Limb (tissue), 2 donors: ENCODE measurements around the gene IZUMO4.
"Not testable (repeated sequence)": the region's sequence is repeated elsewhere in the genome, so short reads cannot be mapped to it uniquely, and the experiment has no call there.

ENCODE experiments used
- DNase-seq, 2 donors: peaks; one replicate each; pipeline ENCODE4 v3.0.0-alpha.2; 2016; ENCODE audit errors: extremely low spot score in 2 of 2

The IZUMO4 gene

DNA sequence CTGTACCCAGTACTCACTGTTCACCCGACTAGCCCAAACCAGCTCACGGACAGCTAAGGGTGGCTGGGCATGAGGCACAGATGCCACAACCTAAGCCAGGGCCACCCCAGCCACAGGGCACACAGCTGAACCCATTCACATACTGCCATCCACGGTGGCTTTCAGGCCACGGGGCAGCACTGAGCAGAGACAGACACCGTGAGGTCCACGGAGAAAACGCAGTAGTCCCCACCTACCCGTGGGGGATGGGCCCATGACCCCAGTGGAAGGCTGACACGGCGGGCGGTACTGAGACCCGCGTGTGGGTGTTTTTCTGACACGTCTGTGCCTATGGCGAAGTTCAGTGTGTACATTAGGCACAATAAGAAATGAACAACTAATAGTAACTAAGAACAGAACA lies 25.5 kb downstream of the IZUMO4 start:
- DNase-seq: no peak

DNA sequence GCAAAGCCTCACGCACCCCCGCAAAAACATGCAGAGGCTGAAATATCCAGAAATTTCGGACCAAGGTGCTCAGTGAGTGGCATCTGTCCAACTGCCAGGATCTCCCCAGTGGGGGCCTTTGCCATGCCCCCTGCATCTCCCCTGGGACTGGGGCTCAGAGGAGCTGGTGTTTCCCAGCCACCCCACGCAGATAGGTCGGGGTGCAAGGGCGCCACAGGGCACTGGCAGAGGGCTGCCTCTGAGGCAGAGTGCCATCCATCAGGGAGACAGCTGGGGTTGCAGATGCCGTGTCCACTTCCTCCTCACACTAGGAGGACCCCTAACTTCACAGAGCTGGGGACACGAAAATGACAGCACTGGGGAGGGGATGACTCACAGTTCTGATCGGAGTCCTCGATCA lies 26.3 kb downstream of the IZUMO4 start:
- DNase-seq: no peak

DNA sequence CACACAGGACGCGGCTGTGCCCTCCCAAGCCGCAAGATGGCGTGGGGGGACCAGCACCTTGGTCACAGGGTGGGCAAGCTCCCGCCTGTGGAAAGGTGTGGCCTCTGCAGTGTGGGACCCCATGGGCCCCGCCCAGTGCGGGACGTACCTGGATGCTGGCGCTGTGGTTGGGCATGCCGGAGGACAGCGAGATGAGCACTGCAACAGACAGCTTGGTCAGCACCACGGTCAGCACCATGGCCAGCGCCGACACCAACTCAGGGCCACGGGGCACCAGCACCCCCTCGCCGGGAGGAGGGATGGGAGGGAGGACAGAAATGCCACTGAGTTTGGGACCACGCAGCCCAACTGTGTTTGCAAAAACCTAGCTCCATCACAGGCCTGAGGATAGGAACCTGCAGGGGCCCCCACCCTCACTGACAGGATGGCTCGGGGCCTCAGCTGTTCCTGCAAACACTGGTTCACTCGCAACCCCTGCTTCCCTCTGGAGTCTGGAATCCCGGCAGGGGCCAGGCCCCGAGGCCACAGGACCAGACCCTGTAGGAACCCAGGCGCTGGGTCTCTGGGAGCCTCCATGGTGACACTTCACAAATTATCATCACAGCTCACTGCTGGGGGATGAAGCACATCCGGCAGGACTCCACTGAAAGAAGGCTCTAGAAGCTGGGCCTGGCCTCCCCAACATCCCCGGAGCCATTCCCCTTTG lies 27.1 kb downstream of the IZUMO4 start:
- peak in 1 of 2 donors; percentile 51 for DNase-seq

DNA sequence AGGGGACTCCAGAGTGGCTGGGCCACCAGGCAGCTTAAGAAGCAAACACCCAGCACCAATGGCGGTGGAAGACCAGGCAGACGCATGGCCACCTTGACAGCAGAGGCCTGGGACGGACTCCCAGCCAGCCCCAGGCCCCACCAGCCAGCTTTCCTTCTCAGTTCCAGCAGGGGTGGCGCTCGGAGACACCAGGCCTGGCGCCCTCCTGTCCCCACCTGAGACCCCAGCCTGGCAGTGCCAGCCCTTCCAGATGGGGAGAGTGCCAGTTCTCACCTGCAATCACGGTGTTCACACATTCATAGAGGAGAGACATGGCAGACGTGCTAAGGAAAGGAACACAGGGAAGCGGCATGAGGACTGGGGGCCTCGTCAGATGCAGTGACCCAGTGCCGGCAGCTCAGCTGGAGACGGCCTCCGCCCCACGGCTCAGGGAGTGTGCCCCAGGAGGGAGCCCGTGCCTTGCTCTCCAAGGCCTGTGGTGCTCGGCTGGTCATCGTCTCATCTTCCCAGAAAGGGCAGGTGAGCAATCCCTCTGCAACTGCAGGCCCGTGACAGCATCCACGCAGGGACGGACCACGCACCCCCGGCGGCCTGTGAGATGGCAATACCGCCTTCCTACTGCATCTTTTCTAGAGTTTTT lies 30.3 kb downstream of the IZUMO4 start:
- DNase-seq: no peak

DNA sequence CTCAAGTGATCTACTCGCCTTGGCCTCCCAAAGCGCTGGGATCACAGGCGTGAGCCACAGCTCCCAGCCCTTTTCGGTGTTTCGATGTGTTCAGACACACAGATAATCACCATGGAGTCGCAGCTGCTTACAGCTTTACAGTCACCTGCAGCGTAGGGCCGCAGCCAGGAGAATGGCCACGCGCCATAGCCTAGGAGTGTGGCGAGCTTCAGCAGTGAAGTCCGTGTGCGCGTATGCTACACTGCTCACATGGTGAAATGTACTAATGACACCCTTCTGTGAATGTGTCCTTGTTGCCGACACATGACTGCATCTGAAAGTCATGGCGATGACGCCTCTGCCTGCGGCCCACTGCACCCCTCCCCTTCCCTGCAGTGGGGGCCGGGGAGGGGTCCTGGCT lies 31.0 kb downstream of the IZUMO4 start:
- DNase-seq: no peak

DNA sequence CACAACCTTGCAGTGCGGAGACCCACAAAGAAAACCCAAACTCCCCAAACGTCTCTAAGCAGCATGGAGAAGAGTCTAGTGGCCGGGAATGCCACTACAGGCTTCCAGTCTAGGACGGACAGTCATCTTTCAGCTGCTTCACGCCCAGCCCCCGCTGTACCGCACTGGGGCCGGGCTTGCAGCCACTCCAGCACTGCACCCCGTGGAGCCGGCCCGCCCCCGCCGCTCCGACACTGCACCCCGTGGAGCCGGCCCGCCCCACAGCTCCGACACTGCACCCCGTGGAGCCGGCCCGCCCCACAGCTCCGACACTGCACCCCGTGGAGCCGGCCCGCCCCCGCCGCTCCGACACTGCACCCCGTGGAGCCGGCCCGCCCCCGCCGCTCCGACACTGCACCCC lies 31.5 kb downstream of the IZUMO4 start:
- DNase-seq: not testable (repeated sequence)

DNA sequence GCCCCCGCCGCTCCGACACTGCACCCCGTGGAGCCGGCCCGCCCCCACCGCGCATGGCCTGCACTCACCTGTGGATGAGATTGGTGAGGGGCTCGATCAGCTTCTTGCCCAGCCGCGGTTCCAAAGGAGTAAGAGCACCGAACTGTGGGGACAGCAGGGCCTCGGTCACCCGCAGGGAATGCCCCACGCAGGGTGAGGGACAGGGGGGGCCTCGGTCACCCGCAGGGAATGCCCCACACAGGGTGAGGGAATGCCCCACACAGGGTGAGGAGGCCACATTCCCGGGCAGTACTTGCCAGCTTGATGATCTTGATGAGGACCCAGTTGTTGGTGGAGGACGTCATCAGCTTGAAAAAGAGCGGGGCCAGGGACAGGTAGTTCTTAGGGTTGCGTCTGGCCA lies 32.3 kb downstream of the IZUMO4 start:
- DNase-seq: no peak

DNA sequence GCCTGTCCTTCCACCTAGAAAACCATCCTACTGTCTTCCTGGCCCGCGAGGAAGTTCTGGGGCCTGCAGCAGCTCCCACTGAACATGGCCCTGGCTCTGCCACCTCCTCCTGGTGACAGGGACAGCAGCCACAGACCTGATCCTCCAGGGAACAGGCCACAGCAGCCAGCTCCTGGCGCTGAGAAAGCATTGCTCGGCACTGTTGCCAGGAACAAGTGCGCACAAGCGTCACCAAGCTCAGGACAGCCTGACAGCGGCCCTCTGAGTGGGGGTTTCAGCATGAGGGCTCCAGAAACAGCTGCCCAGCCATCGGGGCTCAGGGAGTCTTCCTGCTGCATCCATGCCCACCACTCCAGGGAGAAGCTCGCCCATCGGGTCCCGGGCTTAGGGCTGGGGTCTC lies 32.8 kb downstream of the IZUMO4 start:
- peak in 1 of 2 donors; percentile 17 for DNase-seq

DNA sequence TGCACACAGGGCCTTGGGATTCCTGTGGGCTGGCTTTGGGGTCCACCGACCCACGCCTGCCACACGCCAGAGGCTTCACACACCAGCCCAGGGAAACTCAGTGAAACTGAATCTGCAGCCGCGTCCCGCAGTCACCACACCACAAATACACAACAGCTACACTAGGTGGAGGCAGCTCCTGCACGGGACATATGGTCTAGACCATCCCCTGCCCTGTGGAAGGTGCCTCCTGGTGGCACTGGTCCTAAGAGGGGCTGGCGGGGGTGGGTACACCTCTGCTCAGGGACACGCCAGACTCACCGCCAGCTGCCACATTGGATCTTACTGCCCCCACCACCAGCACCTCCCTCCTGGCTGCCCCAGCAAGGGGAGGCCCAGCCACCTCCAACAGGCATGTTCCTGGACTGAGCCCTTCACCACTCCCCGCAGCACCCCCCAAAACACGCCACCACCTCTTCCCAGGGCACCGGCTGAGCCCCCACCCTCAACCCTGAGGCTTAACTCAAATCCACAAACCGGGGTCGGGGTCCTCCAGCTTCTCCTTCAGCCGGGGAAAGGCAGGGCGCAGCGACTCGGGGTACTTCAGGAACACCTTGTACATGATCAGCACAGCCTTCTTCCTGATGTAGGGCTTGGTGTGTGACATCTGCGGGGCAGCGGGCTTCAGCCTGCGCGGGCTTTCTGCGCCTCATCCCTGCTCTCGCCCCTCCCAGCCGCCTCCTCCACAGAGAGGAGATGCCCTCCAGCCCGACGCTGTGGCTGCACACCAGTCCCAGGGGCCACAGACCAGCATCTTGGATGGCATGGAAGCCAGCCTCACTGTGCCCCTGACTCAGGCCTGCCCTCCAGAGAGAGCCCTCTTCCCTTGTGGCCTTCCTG lies 33.4 kb downstream of the IZUMO4 start:
- no peak for DNase-seq

DNA sequence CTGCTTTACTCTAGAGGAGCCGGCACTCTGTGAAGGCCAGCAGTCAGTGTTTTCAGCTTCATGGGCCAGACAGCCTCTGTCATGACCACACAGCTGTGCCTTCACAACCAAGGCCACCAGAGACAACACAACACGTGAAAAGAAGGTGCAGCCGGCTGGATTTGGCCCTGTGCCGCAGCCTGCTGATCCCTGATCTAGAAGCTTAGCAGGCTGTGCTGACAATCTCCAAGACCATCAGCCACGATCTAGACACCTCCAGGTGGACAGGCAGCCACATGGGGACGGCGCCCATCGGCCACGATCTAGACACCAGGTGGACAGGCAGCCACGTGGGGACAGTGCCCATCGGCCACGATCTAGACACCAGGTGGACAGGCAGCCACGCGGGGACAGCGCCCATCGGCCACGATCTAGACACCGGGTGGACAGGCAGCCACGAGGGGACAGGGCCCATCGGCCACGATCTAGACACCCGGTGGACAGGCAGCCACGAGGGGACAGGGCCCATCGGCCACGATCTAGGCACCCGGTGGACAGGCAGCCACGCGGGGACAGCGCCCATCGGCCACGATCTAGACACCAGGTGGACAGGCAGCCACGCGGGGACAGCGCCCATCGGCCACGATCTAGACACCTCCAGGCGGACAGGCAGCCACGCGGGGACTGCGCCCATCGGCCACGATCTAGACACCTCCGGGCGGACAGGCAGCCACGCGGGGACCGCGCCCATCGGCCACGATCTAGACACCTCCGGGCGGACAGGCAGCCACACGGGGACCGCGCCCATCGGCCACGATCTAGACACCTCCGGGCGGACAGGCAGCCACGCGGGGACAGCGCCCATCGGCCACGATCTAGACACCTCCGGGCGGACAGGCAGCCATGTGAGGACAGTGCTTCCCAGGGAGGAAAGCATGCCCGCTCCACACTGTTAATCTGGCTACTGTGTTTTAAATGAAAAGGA lies 34.6 kb downstream of the IZUMO4 start:
- DNase-seq: not testable (repeated sequence)

DNA sequence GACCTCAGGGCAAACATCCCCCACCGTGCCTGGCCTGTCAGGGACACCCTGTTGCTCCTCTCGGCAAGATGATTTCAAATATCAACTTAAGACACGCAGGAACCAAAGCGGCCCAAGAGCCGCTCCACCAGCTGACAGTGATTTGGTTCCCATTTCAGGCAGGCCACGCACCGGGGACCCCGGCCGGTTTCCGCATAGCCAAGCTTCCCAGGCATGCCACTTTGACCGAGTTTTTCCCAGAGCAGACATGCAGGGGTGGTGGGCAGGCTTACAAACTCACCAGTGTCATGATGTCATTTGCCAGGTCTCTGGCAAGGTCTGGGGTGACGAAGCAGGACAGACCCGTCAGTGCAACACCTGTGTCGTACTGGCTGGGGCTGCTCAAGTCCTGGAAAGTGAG lies 35.5 kb downstream of the IZUMO4 start:
- no peak for DNase-seq

DNA sequence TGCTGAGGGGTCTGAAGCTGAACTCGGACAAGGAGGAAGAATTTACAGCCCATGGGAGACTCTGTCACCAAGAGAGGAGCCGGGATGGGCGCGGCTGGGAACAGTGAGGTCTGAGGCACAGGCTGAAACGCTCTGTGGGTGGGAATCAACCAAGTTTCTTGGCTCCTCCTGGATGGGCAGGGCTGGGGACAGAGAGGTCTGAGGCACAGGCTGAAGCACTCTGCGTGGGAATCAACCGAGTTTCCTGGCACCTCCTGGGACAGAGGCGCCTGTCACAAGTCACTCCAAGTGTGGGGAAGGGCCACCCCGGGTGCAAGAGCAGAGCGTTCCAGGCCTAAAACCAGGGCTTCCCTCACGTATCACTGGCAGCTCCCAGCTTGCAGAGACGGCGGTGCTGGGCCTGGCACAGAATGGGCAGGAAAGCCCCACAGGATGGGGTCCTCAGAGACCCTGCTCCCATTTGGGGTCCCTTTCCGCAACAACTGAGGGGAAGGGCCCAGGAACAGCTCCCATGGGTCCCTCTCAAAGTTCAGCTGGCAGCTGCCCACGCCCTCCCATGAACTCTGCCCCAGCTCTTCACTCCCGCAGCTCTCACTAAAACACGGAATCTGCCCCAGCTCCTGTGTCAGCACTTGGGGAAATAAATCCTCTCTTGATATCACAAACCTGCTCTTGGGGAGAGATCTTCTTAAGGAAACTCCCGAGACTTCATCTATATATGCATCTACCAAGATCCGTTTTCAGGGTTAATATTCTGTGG lies 36.2 kb downstream of the IZUMO4 start:
- DNase-seq: no peak

DNA sequence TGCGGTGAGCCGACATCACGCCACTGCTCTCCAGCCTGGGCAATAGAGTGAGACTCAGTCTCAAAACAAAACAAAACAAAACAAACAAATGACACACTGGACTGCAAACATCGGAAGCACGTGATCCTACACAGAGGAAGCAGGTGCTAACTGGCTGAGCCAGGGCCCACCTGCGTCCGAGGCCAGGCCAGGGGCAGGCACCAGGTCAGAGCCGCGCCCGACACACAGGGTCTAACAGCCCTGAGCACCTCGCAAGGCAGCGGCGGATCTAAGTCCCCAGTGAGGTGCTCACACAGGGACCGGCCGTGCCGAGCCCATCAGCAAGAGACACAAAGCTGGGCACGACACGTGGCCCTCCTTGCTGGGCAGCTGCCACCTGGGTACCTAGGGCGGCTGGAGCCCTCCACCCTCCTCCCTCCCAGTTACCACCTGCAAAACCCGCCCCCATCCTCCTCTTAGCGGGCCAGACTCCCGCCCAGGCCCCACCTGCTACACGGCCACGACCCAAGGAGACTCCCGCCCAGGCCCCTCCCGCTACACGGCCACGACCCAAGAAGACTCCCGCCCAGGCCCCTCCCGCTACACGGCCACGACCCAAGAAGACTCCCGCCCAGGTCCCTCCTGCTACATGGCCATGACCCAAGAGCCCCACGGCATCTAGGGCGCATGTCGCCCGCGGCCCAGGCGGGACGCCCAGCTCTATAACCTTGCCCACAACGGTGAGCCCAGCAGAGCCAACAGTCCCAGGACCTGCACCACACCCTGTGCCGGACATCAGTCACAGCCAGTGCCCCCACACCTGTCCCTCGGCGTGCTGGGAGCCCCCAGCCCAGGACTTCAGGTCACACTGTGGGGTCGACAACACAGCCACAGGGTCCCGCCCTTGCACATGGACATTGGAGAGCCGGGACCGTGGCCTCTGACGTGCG lies 39.0 kb downstream of the IZUMO4 start:
- no peak for DNase-seq

DNA sequence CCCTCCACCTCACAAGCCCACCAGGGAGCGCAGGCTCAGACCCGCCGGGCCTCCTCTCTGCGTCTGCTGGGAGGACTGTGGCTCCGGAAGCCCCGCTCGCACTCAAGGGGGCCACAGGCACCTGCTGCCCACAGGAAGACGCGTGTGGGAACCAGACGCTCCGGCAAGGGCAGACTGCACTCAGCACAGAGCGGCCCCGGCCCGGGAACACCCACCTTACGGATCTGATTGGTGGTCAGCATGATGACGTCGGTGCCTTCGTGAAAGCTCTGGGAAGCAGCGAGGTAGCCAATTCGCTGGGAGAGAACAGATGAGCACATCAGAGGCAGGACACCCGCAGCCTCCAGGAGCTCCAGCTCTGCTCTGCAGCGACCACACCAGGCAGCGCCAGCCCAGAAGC lies 40.1 kb downstream of the IZUMO4 start:
- no peak for DNase-seq

DNA sequence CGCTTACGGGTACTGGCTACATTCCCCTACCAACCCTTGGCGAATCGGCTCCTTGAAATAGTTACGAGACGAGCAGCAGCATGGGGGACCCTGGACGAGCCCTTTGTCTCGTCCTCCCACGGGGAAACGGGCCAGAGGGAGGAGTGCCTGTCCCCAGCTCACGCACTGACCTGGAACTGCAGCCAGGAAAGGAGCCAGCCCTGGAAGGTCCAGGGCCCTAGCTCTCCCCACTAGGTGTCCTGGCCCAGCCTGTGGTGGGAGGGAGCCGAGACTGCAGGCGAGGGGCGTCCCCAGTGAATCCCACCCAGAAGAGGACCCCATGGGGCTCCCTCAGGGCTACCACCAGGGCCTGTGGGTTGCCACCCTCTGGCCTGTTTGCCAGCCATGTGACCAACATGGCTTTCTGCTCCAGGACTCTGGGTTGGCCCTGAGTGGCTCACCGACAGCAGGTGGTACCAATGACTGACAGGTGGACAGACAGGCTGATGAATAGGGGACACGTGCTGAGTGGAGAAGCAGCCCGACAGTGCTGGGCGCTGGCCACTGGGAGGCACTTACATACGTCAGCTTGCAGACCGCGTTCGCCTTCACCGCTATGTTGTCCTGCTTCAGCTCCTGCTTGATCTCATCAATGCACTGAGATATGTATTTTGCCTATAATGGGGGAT lies 41.5 kb downstream of the IZUMO4 start:
- no peak for DNase-seq

DNA sequence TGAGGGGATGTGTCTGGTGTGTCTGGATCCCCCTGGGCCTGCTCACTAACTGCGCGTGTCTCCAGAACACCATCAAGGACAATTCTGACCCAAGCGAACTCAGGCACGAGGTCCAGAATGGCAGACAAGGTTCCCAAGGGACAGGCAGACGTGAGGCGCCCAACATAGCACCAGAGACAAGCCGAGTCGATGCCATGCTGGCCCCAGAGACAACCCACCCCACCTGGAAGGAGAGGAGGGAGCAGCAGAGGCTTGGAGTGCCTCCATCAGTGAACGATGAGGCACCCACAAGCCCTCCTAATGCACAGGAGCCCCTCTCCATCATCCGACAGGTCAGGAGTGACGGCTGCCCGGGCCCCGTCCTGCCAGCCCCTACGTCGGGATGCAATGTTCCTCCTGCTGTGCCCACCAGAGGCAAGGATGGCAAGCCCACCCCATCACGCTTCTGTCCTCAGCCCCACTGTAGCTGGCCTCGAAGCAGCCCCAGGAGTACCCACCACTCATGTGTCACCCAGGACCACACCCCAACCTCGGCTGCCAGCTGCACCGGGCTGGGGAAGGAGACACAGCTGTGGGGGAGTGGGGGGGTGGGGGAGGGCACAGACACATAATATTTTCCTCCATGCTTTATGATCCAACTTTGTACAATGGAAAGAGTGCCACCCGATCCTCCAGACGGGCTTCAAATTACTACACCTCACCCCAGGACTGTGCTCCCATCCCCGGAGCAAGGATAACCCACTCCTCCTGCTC lies 42.8 kb downstream of the IZUMO4 start:
- DNase-seq: peak in 1 of 2 donors; percentile 48

DNA sequence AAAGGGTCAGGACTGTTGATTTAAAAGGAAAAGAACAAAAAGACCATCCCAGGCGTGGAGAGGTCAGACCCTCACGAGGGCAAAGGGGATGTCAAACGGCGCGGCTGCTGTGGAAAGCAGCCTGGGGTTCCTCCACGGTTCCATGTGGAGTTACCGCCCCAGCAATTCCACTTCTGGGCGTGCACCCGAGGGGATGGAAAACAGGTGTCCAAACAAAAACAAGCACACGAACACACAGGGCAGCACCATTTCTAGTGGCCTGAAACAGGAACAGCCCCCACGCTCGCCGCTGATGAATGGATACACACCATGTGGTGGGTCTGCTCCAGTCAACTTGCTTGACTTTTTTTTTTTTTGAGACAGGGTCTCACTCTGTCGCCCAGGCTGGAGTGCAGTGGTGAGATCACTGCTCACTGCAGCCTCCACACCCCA lies 43.4 kb downstream of the IZUMO4 start:
- DNase-seq: no peak
